ENCODE results near the gene DGKE. TPM values are rescaled to one million over a fixed set of nuclear protein-coding genes. Genes with fewer than 3 reads are reported as not detected.

The DGKE gene
- total RNA-seq, 1 donor from 2014 or later: 3.3 TPM

- no peaks in the 10 kb centered on the region for H3K27me3 Mint-ChIP-seq (ENCODE audit: unreplicated experiment)
- H3K9me3 Mint-ChIP-seq (ENCODE audit: unreplicated experiment): no peaks in the 10 kb centered on the region
- no peak overlapping the region for H3K27ac Mint-ChIP-seq (ENCODE audit: unreplicated experiment)
- H3K4me1 Mint-ChIP-seq (ENCODE audit: unreplicated experiment): peaks cover 6% of the 10 kb centered on the region
- H3K4me3 Mint-ChIP-seq (ENCODE audit: unreplicated experiment): no peak overlapping the region
- no peaks in the 10 kb centered on the region for H3K36me3 Mint-ChIP-seq (ENCODE audit: low read depth, unreplicated experiment)
- no peak for TF ChIP-seq CTCF (IDR thresholded peaks at IDR 0.05; ENCODE audit: unreplicated experiment)
- DNase-seq (ENCODE audit: low spot score): no peak
Measured at GRCh38 chr17:56820207-56820606, 13.7 kb upstream of the DGKE start.

GRCh38 chr17:56821847-56822534, 12.0 kb upstream of the DGKE start:
- H3K4me1 Mint-ChIP-seq (ENCODE audit: unreplicated experiment): peaks cover 6% of the 10 kb centered on the region
- no peak for TF ChIP-seq CTCF (IDR thresholded peaks at IDR 0.05; ENCODE audit: unreplicated experiment)
- H3K27me3 Mint-ChIP-seq (ENCODE audit: unreplicated experiment): no peaks in the 10 kb centered on the region

GRCh38 chr17:56822725-56823124, 11.2 kb upstream of the DGKE start:
- H3K27me3 Mint-ChIP-seq (ENCODE audit: unreplicated experiment): no peaks in the 10 kb centered on the region
- peaks cover 6% of the 10 kb centered on the region for H3K4me1 Mint-ChIP-seq (ENCODE audit: unreplicated experiment)
- no peaks in the 10 kb centered on the region for H3K9me3 Mint-ChIP-seq (ENCODE audit: unreplicated experiment)
- H3K27ac Mint-ChIP-seq (ENCODE audit: unreplicated experiment): no peak overlapping the region
- H3K4me3 Mint-ChIP-seq (ENCODE audit: unreplicated experiment): no peak overlapping the region
- DNase-seq (ENCODE audit: low spot score): no peak
- no peak for TF ChIP-seq CTCF (IDR thresholded peaks at IDR 0.05; ENCODE audit: unreplicated experiment)
- H3K36me3 Mint-ChIP-seq (ENCODE audit: low read depth, unreplicated experiment): no peaks in the 10 kb centered on the region

More at GRCh38 chr17:56821847-56822534, 12.0 kb upstream of the DGKE start:
- no peak for DNase-seq (ENCODE audit: low spot score)
- H3K9me3 Mint-ChIP-seq (ENCODE audit: unreplicated experiment): no peaks in the 10 kb centered on the region
- H3K4me3 Mint-ChIP-seq (ENCODE audit: unreplicated experiment): no peak overlapping the region
- H3K27ac Mint-ChIP-seq (ENCODE audit: unreplicated experiment): no peak overlapping the region
- no peaks in the 10 kb centered on the region for H3K36me3 Mint-ChIP-seq (ENCODE audit: low read depth, unreplicated experiment)

- no peaks in the 10 kb centered on the region for H3K36me3 Mint-ChIP-seq (ENCODE audit: low read depth, unreplicated experiment)
- no peak for DNase-seq (ENCODE audit: low spot score)
- no peaks in the 10 kb centered on the region for H3K9me3 Mint-ChIP-seq (ENCODE audit: unreplicated experiment)
- no peak overlapping the region for H3K27ac Mint-ChIP-seq (ENCODE audit: unreplicated experiment)
- no peak overlapping the region for H3K4me3 Mint-ChIP-seq (ENCODE audit: unreplicated experiment)
- no peaks in the 10 kb centered on the region for H3K27me3 Mint-ChIP-seq (ENCODE audit: unreplicated experiment)
- no peak for TF ChIP-seq CTCF (IDR thresholded peaks at IDR 0.05; ENCODE audit: unreplicated experiment)
- H3K4me1 Mint-ChIP-seq (ENCODE audit: unreplicated experiment): peaks cover 6% of the 10 kb centered on the region
Measured at GRCh38 chr17:56823848-56824247, 10.1 kb upstream of the DGKE start.

GRCh38 chr17:56824503-56824902, 9.4 kb upstream of the DGKE start:
- Mint-ChIP-seq H3K4me1 (ENCODE audit: unreplicated experiment) (peaks cover 6% of the 10 kb centered on the region), H3K36me3 (ENCODE audit: low read depth, unreplicated experiment) (no peaks in the 10 kb centered on the region), H3K4me3 (ENCODE audit: unreplicated experiment) (no peak overlapping the region), H3K27ac (ENCODE audit: unreplicated experiment) (no peak overlapping the region), H3K9me3 (ENCODE audit: unreplicated experiment) (no peaks in the 10 kb centered on the region), H3K27me3 (ENCODE audit: unreplicated experiment) (no peaks in the 10 kb centered on the region)
- TF ChIP-seq CTCF (IDR thresholded peaks at IDR 0.05; ENCODE audit: unreplicated experiment): no peak
- DNase-seq (ENCODE audit: low spot score): no peak

Data from endothelial cell (in vitro differentiated cells).